ELR (cell line): ENCODE data around the gene DHCR24.

ENCODE experiments used
- DNase-seq: peaks from one replicate; pipeline ENCODE4 v3.0.0-alpha.2; 2015; ENCODE audit warnings: low read depth

DHCR24 gene

GRCh38 chr1:54816951-54817350, 70.0 kb downstream of the DHCR24 start:
- no peak for DNase-seq

- DNase-seq = no peak
Measured at GRCh38 chr1:54816130-54816529, 70.9 kb downstream of the DHCR24 start.

DNA sequence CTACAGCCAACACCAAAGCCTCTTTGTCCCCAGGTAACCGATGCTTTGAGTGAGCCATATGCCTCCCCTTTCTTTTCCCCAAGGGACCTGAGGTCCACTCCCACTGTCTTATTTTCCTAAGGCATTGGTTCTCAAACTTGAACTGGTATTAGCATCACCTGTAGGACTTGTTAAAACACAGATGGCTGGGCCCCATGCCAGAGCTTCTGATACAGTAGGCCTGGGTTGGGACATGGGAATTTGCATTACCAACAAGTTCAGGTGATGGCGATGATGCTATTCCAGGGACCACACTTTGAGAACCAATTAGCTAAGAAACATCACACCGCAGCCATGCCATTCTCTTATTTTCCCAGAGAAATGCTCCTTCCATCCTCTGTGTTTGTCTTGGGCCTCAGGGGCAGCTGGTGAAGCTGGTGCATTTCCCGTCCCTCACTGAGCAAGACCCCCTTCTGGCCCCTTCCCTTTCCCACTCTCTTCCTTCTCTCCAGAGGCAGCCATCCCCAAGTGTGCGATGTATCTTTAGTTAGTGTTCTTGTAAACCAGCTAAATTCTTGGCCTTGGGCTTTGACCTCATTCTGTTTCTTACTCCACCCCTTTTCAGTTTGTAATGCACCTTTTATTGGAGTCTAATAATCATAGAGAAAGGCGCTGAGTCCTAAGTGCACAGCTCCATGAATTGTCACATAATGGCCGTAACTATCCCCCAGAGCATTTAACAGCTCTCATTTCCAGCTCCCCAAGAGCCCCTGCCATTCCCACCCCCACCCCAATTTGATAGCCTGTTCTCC, 71.7 kb downstream of the DHCR24 start:
- no peak for DNase-seq

DNA sequence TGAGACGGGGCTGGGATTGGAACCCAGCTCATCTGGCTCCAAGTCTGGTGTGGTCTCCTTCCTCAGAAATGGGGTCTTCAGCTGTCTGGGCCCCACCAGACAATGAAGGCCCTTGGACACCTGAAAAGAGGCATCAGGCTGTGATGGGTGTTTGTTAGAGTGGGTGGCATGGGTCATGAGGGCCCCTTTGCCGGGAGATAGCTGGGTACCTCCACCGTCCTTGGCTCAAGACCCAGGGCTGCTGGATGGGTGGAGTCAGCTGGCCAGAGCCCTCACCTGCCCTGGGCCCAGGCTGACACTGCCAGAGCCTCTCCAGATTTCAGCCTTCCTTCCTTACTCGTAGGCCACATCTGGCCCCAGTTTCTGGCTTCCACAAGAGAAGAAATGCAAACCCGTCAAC, 72.4 kb downstream of the DHCR24 start:
- DNase-seq = no peak

DNA sequence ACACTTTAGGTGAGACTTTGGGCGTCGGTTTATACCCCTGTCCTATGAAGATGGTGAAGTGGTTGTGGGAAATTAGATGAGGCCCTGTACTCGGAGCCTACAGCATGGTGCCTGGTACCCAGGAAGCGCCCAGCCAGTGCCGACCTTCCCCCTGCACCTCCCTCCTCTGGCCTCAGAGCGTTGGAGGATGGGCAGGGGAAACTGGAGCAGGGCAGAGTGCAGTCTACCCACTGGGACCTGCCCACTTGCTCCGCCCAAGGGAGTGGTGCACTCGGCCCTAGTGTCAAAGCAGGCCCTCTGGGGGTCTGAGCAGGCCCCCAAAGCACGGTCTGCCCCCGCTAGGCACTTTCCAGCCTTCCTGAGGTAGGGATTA, 72.9 kb downstream of the DHCR24 start:
- DNase-seq = no peak

DNA sequence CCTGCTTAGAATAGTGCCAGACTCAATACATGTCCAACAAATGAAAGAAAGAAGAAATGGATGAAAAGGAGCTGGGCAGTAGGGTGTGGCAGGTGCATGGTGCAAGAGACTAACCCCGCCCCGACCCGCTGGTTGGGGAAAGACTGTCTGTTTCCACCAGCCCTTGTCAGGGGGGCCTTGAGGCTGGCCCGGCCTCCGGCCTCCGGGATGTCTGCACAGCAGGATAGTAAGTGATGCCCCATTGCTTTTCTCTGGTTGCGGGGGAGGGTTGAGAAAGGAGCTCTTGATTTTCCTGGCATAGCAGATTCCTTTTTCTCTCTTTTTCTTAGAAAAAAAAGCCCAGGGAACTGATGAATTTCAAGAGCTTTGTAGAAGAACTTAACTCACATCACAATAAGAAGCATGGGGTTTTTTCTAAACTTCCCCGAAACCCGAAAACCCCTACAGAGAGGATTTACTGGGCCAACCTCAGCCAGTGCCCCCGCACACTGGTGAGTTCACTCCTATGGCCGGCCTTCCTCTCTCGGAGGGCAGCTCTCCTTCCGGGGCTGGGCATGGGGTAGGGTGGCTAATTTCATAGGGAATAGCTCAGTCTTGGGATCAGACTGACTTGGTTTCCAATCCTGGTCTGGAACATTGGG, 73.4 kb downstream of the DHCR24 start:
- DNase-seq = no peak

- DNase-seq = no peak
Measured at GRCh38 chr1:54812801-54813484, 74.1 kb downstream of the DHCR24 start.

- DNase-seq = no peak
Measured at GRCh38 chr1:54811739-54812655, 75.0 kb downstream of the DHCR24 start.

- no peak for DNase-seq
Measured at GRCh38 chr1:54811066-54811465, 75.9 kb downstream of the DHCR24 start.

DNA sequence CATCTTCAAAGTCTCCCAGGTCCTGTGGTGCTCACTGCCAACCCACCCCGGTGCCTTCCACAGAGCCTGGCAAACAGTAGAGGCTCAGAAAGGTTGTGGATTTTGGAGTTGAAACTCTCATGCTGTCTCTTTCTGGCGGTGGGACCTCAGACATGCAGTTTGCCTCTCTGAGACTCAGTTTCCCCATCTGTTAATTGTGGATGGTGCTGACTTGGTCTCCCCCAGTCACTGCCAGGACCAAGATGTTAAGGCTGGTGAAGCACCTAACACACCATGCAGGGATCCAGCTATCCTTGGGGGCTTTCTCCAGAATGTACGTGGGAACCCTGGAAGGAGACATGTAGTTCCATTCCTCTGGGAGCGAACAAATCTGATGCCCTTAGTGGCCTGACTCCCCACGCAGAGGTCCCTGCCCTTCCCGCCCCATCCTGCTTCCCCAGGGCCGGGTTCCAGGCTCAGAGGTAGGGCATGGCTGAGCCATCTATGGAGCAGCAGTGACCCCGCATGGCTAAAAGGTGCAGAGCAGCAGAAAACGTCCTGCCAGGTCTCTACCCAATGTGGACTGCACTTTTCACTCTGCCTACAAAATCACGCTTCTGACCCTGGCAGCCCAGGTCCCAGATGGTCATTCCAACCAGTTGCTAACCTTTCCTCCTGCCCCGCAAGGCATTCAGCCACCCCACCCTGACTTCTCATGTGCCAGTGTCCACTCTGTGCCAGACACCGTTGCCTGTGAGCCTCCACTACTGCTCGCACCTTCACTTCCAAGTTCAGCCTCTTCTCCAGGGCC, 76.6 kb downstream of the DHCR24 start:
- peak; percentile 74 for DNase-seq

GRCh38 chr1:54809496-54810074, 77.4 kb downstream of the DHCR24 start:
- no peak for DNase-seq

DNA sequence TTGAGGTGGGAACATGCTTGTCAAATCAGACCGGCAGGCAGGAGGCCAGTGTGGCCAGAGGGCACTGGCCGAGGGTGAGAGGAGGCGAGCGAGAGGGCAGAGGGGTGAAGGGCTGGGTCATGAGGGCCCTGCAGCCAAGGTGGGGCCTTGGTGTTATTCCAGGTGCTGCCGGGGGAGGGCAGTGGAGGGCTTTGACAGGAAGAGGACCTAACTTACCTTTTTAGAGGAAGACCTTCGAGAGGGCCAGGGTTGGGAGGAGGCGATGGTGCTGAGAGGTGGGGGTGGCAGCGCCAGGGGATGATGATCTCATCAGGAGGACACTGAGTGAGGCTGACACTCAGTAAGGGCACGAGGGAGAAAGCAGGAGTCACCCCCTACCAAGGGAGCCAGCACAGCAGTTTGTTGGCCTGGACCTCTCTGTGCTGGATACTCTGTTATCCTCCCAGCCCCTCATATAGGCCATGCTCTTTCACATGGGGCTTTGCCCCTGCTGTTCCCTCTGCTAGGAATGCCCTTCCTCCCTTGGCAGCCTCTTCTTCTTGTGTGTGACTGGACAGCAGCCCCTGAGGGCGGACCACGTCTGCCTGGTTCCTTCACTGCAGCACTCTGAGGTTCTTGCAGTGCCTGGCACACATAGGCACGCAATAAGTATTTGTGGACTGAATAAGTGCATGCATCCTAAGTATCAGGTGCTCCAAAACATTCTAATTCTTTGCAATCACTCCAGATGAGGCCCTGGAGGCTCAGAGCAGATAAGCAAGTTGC, 78.4 kb downstream of the DHCR24 start:
- DNase-seq = no peak

- DNase-seq = no peak
Measured at GRCh38 chr1:54807756-54808155, 79.2 kb downstream of the DHCR24 start.

- peak; percentile 73 for DNase-seq
Measured at GRCh38 chr1:54806931-54807611, 79.9 kb downstream of the DHCR24 start.

- no peak for DNase-seq
Measured at GRCh38 chr1:54805981-54806381, 81.0 kb downstream of the DHCR24 start.

GRCh38 chr1:54805466-54805865, 81.5 kb downstream of the DHCR24 start:
- DNase-seq = no peak

DNA sequence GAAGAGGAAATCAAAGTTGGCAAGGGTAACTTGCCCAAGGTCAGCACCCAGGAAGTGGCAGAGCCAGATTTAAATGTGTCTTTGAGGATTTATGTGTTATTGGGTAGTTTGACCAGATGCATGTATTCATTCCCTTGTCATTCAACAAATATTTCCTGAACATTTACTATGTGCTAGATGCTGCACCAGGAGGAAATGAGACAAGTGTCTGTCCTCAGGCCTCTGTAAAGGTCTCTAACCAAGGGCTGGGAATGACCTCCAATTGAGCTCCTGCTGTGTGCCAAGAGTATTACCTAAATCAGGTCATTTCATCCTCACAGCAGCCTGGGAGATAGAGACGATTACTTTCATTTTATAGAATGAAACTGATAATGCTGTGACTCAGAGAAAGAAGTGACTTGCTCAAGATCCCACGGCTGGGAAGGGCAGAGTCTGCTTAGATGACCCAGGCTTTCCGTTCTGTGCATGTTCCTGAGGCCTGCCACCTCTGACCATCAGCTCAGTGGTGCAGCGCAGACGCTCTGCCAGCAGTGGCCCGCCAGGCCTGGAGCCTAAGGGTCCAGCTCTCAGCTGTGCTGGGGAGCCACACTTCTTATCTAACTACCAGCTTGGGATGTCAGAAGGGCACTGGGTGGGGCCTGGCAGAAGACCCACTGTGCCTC, 82.4 kb downstream of the DHCR24 start:
- DNase-seq = peak; percentile 62

GRCh38 chr1:54803761-54804470, 83.1 kb downstream of the DHCR24 start:
- peak; percentile 62 for DNase-seq
